GM21737 (cell line): ENCODE data around the gene PMP22.

Experiments
- ATAC-seq: cut with Tn5 transposase; IDR thresholded peaks from one replicate; pipeline ENCODE4 v1.9.1; 2021; ENCODE audit warnings: mild to moderate bottlenecking, moderate library complexity; ENCODE audit not compliant: unreplicated experiment

PMP22 gene

DNA sequence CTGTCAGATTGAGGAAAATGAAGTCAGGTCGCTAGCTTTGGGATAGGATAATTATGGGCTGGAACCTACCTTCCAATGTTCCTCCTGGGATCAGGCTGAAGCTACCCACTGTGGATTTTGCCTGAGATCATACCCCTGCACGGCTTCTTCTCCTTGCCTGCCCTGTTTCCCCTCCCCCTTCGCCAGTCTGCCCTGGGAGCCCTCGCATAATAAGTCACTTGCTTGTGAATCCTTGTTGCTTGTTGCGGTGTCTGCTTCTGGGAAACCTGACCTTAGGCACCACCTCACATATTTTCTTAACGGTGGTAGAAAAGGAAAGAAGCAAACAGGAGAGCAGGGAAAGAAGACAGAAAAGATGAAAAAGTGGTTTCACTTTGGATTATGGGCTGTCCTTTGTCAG is 13.3 kb upstream of the PMP22 start:
- no peak for ATAC-seq

DNA sequence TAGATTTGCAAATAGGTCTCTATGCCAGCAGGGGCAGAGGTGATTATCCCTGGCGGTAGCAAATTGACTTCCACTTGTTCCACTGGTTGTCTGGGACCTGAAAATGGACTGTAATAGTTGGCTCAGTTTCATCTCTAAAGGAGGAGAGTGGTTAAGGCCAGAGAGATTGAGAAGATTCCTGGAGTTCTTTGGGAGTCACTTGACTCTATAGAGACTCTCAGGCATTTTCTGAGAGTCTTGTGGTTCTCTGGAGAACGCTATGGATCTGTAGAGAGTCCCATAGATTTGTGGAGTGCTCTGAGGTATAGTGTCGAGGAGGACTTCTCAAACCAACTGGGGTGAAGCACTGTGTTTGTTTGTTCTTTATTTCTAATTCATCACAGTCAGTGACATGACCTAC is 8.9 kb upstream of the PMP22 start:
- no peak for ATAC-seq

DNA sequence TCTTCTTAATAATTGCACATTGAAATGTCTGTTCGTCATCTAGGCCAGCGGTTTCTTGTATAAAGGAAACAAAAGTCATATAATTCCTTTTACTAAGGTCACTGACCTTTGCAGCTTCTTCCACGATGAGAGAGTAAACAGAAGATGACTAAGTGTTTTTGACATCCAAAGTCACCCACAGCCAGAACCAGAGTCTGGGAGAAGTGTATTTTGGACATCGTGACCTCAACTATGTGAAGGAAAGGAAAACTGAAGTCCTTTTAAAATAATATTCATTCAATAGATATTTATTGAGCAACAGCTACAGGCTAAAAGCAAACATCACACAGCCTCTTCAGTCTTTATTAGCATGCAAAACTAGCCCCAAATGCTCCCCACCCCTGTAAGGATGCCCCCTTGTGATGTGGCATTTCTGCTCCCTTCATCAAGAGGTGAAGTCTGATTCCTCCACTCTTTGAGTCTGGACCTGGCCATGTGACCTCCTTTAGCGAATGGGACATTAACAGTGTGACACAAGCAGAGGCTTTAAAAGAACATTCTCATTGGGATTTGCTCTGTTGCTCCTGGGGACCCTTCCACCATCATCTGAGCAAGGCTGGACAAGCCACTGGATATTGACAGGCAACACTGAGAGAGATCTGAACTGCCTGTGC is 8.1 kb upstream of the PMP22 start:
- ATAC-seq, result no peak

DNA sequence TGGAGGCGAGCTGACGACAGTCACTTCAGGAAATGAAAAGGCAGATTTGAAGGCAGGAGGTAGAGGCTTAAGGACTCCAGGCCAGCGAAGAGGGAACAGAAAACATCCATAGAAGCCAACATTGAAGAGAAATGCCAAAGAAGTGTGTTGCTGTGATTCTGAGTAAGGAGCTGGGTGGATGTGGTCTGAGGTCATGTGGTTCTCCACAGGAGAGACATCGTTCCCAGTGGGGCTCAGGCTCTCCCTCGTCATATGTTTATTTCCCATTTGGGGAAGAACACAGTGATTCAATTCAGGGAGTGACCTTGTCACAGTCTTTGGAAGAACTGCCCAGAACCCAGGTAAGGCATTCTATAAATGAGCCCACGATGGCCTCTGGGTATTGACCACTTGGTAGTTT is 6.6 kb upstream of the PMP22 start:
- ATAC-seq, result no peak

DNA sequence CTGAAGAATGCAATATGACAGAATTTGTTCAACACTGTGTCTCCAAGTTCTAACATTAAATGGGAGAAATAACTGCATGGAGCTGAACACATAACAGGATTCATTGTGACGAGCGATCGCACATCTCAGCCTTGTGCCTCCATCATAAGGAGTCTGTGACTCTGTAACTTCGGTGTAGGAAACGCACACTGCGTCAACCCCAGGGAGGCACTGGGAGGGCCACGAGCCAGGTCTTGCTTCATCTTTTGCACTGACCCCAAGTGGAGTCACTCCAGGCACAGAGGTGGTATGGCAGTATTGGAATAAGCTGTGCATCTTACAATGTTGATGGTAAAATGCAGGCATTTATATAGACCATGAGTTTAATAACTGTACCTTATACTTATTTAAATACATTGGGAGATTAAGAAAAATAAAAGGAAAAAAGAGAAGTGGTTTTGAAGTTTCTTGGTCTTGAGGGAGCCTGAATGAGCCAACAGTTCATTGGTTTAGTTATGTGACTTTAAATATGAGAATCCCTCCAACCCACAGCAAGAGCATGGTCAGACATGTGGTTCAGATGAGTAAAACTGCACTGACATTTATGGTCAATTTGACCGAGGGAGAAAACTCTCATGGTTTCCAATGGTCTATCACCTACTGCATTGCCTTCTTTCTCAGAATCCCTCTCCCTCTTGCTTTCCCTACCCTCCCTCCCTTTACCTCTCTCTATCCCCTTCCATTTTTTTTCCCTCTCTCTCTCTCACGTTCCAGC is 5.7 kb upstream of the PMP22 start:
- ATAC-seq, result no peak

DNA sequence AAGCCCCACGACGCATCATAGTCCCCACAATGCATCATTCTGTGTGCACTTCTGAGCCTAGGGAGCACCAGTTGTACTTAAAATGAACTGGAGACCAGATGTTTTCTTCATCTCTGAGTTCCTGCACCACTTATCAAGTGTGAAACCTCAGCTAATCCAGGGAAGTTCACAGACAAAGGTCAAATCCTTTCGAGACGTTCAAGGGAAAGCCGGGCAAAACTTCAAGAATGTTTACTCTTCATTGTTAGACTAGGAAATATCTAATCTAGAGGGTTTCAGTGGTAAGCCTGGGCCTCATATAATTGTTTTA is 4.6 kb upstream of the PMP22 start:
- no peak for ATAC-seq

DNA sequence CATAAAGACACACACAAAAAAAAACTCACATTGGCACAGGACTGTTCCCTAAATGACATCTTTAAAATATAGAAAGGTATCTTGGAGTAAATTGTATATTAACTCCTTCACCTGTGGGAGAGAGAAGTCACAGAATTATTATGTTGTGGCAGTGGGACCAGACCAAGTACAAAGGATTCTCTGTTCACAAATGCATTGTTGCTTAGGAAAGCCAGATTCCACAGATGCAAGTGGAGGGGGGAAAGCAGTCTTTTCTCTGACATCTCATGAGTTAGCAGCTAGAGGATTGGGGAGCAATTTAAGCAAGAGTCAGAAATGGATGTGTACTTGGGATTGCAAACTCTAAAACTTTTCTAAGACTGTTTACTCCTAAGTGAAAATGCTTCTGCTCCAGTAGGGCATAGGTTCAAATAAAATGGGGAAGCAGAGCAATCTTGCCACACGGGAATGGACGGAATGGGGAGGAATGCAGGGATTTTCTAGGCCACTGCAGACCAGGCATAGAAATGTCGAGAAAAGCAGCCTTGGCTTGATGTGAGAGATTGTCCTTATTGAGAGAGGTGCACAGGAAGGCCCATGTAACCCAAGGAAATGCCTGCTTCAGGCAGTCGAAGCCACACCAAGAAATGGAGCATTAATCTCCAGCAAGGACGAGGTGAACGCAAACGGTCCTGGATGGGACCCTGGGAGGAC is 4.1 kb upstream of the PMP22 start:
- ATAC-seq, result no peak

DNA sequence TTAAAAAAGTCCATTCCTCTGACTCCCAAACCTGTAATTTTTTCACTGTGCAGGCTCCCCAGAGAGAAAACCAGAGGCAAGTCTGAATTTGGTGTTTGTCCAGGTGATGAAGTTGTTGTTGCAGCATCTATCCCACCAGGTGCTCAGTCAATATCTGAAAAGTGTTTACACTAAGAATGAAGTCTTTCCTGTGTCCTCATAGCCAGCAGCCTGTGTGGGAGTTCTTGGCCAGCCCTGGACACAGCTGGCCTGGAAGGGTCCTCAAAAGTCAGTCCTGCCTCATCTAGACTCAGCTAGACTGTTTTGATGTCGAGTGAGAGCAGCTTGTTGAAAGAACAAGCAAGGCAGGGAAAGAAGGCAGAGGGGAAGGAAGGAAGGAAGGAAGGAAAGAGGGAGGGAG is 3.3 kb upstream of the PMP22 start:
- no peak for ATAC-seq

DNA sequence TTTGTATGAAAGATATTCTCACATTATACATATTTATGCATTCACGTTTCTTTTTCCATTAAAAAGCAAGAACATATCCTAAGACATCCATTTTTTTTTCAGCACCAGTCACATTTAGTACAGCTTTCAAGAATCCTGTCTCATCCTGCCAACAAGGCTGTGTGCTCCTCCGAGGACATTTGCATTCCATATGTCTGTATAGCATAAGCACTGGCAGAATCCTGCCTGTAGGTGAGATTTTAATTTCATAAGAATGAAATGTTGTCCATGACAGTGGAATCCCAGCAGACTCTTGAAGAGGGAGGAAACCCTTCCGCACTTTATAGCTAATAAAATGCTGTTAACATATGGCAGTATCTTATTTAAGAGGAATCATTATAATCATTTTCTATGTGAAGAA is 2.9 kb upstream of the PMP22 start:
- no peak for ATAC-seq

DNA sequence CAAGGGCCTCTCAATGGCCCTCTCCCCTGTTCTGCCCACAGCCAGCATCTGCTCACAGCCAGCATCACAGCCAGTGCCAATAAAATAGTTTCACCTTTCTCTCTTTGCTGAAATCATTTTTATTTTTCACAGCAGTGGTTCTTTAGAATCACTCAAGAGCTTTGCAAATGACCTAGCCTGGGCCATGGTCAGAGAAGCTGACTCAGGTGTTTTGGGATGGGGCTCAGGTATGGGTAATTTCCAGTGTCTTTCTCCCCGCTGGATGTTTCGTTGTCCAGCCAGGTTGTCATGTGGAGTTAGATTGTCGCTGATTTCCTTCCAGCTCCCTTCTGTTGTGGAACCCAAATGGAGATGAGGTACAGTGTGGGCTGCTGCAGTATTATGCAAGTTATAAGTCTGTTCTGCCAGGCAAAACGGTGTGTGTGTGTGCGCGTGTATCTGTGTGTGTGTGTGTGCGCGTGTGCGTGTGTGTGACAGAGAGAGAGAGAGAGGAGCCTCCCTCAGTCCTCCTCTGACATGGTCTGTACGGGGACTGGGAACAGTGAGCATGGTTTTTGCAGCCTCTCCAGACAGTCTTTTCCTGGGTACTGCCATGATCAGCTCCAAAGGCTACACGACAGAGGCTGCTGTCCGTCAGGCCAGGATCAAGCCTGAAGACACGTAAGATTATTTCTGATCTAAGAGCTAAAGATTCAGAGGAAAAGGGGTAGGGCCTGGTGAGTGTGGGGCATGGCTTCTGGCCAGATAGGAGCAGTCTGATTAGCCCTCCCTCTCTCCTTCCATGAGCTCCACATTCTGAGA is 1.4 kb upstream of the PMP22 start:
- no peak for ATAC-seq

DNA sequence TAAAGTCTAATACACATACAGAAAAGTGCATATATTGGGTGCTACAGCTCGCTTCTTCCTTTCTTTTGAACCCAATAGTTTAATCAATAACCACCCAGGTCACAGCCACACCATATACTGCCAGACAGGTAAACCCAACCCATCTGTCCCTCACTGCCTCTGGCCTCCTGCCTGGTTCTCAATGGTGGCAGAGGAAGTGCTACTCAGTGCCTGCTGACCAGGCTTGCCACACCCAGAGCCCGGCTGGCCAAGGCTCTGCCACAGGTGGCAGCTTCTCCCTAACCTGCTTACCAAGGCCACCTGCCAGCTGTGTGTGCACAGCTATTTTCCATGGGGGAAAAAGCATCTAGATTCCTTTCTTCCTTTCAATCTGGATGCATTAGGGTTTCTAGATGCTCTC is 584 bp downstream of the PMP22 start:
- no peak for ATAC-seq

DNA sequence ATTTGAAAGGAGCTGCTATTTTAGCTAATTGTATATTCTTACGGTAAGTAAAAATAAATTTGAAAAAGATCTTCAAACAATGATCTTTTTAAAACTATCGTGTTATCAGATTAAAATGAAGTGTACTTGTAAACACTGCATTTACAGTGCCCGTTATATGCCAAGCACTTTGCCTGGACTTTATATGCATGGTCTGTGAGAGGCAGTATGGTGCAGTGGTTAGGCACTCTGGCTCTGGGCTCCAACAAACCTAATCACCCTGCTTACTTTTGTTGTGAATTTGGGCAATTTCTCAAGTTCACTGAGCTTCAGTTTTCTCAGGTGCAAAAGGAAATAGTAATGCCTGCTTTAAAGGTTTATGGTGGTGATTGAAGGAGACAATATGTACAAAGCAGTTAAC is 1.4 kb downstream of the PMP22 start:
- ATAC-seq, result no peak

DNA sequence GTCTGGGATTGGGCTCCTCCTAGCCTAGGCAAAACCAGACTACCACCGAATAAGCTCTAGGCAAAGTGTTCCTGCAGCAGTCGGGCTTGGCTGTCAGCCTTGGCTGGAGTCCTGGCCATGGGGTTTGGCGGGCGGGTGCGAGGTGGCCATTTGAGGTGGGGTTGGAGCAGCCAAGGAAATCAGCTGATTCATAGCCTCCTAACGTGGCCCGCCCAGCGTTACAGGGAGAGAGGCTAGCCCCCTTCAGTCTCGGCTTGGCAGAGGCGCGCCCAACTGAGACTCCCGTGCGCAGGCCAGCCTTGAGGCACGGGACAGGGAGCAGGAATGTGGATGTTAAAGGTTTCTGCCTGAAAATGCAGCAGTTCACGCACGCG is 1.9 kb downstream of the PMP22 start:
- ATAC-seq, result no peak

DNA sequence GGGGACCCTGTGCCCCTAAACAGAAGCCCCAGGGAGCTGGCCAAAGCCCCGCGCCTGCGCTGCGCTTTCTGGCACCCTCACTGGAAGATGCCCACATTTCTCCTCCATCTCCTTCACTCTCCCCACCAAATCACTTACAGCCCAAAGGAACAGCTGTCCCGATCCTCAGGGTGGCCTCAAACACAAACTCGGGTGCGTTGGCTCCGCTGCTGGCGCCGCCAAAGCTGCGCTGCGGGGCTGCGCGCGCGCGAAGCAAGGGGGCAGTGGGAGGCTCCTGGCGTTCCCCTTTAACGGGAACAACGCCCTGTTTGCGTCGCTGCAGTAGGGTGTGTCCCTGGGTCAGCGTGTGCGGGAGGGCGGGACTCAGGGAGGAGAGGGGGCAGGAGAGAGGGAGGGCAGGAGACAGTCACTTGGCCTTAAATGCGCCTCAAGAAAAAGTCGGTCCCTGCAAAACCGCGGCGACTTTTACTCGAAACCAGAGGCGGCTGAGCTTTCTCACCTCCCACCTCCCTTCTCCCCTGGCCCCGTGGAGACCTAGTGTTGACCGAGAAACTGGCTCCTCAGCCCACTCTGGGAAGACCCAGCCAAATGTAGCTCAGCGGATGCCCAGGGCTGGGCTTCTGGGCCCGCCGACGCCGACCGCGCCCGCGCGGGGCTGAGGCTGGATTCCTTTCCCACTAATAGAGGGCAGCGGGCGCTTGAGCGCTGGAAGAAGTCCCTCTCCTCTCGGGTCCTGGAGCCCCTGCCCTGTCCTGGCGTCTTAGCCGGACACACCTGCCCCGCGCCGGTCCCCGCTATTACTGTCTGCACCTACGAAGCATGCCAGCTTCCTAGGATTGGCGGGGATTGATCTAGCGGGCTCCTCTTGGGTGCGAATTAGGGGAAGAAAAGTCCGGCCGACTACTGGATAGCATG is 2.6 kb downstream of the PMP22 start:
- ATAC-seq, result no peak

DNA sequence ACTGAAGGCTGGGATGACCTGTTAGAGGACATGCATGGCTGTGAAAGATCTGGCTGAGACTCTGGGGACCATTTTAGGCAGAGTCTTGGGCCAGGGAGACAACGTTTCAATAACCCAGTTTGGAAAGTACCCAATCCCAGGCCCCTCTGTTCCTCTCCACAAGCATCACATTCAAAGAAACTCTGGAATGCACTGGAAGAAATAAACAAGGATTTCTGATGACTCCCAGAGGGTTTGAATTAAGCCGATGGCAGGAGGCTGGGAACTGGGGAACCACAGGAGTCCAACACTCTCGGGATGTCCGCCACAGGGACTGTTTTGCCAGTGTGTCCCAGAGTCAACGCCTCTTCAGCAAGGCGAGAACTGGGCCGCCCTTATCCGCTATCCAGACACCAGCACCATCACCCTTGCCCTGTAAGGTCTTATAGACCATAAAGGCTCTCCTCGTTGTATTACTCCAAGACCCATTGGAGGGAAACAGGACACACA is 3.3 kb downstream of the PMP22 start:
- no peak for ATAC-seq

DNA sequence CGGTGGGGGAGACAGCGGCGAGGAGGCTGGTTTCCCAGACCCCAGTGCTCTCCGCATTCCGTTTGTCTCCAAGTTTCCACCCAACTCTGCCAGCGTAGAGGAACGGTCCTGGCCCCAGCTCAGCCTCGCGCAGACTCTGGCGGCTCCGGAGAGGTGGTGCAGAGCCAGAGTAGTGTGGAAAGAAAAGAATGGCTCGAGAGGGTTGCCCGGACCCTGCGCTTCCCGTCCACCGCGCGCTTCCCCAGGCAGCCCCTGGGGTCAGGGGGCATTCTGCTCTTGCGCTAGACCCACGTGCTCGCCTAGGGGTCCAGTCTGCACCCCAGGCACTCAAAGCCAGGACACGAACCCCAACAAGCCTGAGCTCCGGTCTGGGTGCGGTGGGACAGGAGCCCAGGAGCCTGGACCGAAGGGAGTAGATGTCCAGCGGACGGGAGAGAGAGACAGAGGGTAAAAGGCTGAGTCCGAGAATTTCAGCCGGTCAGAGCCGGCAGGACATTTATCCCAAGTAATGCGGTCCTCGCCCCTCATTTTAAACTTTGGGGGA is 3.8 kb downstream of the PMP22 start:
- no peak for ATAC-seq

DNA sequence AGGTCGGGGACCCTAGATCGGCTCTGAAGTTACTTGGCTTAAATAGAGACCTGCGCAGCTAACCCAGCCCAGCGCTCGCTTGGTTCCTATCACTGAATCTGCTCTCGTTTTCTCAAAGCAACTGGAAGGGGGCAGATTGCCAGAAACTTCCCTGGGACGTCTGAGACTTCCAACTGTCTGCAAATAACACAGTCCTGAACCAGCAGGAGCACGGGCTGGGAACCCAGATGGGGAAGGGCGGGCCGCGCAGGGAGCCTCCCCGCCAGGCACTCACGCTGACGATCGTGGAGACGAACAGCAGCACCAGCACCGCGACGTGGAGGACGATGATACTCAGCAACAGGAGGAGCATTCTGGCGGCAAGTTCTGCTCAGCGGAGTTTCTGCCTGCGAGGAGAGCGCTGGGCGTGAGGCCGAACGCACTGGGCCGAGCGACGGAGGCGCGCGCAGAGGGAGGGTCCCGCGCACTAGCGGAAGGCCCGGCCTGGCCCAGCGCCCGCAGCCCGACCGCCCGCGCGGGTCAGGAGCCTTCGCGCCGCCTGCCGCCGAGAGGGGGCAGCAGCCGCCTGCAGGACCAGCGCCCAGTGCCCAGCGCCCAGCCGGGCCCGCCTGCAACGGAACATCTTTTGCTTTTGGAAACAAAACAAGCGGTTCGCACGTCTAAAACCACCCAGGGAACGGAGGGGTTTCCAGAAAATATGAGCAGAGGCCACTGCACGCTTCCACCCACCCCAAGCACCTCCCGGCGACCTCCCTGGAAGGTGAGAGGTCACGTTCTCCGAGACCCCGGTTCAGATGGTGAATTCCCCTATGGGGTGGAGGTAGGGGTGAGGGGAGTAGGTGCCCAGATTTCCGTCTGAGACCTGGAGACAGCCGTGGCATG is 4.5 kb downstream of the PMP22 start:
- no peak for ATAC-seq

DNA sequence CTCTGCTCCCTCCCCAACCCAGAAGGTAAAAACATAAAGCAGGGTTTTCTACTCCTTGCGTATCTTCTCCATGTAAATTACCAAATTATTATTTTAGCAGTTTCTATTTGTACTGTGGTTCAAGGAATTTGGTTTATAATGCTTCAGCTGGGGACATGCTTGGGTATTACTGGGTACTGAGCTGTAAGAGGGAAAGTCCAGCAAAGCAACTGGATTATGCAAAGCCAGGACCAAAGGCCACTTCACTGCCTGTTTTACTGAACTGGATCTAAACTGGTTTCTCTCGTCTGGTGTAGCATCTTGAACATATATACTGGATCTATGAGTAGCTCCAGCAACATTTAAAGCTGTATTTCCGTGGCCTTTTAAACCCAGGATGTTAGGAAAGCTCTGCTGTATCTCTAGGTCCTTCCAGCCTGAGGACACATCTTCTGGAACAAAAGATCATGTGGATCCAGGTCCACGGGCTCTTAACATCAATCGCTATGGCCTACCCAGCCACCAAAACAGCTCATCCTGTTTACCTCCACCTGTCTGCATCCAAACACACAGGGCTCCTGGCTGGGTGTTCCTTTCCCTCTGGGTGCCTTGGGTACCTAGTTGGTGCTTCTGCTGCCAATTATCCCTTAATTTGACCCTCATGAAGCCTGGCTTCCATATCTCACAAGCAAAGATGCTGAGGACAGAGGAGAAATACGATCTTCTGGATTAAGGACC is 7.2 kb downstream of the PMP22 start:
- ATAC-seq, result no peak
